NOMO-1 treated with dmso at 0.1 percent for 144 hours (cell line): ENCODE measurements around the gene TOLLIP.
A peak's percentile ranks its signal among the peaks of the same experiment; 100 is the strongest.
"Not testable (repeated sequence)": the region's sequence is repeated elsewhere in the genome, so short reads cannot be mapped to it uniquely, and the experiment has no call there.

Experiments
- DNase-seq: peaks from one replicate; lab custom pipeline; 2025; ENCODE audit not compliant: unreplicated experiment; lab: John Stamatoyannopoulos, UW

Gene TOLLIP

DNA sequence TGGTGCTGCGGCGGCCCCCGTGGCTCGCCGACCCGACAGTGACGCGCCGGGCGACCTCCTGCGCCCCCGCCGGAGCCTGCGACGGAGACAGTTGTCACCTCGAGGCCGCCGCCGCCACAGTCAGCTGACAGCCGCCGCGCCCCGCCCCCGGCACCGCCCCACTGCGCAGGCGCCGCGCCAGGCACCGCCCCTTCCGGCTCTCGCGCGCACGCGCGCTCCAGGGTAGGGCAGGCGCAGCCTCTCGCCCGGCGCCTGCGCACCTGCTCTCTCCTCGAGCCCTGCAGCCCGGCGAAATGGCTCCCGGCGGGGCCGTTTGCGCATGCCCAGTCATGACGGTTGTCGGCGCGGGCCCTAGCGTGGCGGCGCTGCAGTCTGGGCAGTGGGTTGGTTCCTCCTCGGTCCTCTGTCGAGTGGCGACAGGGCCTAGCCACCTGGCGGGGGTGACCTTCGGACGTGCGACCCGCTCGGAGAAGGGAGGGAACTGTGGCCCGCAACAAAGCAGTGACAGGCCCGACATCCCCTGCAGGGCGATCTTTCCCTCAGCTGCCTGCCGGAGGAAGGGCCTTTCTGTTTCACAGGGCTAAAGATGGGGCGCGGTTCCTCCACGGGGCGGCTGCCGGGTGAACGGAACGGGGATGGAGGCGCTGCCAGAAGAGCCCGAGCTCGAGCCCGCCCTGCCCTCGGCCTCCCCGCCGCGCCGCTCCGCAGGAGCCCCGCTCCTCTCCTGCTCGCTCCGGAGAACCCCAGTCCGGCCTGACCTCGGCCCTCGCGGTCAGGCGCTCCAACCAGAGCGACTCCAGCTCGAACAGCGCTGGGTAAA is at the start of gene TOLLIP:
Gene TOLLIP (minus strand): TSS at position 135 of the 820 bp plus-strand sequence. CDS start 134 bp downstream, at position 1.
- peak; percentile 87 for DNase-seq

DNA sequence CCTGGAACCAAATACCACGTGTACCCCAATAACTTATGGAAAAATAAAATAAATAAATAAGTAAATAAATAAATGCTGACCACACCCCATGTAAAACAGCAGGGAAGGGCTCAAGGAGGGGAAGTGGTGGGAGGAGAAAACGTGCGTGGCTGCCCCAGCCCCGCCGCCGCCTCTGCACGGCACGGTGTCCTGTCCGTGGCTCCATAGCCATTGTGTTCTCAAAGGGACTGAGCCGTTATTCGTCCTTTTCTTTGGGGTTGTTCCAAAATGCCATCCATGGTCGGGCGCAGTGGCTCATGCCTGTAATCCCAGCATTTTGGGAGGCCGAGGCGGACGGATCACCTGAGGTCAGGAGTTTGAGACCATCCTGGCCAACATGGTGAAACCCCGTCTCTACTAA is 49.5 kb upstream of the TOLLIP start:
- not testable (repeated sequence) for DNase-seq

DNA sequence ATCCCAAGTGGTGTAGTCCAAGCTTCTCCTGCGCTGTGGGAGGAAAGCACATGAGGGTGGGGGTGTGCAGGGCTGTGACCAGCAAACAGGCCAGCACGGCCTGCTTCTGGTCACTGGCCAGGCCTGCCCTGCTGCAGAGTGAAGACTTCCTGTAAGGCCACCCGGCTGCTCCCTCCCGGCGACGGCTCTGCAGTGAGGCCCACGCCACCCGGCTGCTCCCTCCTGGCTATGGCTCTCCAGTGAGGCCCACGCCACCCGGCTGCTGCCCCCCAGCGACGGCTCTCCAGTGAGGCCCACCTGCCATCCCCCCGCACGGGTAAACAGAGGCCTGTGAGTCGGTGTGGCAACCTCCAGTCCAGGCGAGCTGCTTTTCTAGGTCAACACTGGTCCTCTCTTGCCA is 48.9 kb upstream of the TOLLIP start:
- no peak for DNase-seq

DNA sequence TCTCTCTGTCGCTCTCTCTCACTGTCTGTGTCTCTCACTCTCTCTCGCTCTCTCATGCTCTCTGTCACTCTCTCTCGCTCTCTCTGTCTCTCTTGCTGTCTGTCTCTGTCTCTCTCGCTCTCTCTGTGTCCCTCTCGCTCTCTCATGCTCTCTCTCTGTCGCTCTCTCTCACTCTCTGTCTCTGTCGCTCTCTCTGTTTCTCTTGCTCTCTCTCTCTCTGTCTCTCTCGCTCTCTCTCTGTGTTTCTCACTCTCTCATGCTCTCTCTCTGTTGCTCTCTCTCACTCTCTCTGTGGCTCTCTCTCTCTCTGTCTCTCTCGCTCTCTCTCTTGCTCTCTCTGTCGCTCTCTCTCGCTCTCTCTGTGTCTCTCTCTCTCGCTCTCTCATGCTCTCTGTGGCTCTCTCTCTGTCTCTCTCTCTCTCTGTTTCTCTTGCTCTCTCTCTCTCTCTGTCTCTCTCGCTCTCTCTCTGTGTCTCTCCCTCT is 47.1 kb upstream of the TOLLIP start:
- DNase-seq = no peak

DNA sequence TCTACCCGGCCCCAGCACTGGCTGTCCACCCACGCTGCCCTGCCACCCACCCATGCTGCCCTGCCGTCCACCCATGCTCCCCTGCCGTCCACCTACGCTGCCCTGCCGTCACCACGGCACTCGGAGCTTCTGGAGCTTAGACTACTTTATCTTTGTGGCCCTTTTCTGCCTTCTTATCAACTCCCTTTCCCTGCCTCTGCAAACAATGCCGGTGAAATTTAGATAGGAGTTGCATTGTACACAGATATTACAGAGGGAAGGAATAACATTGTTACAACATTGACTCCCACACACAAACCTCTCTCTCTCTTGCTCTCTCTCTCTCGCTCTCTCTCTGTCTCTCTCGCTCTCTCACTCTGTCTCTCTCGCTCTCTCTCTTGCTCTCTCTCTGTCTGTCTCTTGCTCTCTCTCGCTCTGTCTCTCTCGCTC is 46.6 kb upstream of the TOLLIP start:
- DNase-seq = no peak

DNA sequence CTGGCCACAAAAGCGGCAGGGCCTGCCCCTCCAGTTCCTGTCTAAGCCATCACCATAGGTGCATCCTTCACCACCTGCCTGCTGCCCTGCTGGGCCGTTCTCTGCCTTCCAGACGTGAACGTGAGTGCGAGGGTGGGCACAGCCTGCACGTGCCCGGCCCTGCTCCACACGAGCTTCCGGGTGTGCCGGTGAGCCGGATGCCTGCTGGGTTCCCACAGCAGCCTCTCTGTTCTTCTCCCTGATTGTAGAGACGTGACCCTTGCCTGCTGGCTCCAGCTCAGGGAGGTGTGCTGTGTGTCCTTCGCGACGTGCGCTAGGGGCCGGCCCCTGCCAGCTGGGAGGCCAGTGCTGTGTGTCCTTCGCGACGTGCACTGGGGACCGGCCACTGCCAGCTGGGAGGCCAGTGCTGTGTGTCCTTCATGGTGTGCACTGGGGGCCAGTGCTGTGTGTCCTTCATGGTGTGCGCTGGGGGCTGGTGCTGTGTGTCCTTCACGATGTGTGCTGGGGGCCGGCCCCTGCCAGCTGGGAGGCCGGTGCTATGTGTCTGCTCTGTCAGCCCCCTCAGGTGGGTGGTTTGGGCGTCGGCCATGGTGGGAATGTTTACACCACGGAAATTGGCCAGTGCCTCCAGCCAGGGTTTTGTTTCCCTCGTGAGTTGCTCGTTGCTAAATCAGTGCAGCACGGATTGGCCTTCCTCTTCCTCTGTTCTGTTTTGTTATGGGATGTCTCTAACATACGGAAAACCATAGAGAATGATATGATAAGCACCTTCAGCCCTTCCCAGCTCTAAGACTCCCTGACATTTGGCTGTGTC is 44.9 kb upstream of the TOLLIP start:
- no peak for DNase-seq

DNA sequence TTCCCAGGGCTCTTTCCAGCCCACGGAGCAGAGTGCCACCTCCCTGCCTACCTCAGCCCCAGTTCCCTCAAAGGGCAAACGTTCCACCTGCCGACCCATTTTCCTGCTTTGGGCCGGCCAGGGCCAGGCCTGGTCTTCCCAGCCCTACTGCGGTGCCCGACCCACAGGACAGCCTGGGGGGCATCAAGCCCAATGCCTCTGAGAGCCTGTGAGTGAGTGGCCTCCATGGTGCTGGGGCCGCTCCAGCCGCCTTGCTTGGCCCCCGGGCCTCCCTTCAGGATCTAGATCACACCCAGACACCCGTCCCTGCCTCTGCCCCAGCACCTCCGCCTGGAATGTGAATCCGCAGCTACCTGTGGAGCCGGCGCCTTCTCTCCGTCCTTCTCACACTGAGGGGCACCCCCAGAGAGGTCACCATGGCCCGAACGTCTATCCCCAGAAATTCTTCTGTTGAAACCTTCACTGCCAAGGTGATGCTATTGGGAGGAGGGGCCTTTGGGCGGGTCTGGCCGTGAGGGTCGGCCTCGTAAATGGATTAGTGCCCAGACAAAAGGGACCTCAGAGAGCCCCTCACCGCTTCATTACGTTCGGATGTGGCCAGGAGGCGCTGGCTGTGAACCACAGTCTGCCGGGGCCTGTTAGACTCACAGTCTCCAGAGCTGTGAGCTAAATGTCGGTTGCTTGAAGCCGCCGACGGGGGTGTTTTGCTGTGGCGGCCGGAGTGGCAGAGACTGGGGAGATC is 44.1 kb upstream of the TOLLIP start:
- DNase-seq = no peak

DNA sequence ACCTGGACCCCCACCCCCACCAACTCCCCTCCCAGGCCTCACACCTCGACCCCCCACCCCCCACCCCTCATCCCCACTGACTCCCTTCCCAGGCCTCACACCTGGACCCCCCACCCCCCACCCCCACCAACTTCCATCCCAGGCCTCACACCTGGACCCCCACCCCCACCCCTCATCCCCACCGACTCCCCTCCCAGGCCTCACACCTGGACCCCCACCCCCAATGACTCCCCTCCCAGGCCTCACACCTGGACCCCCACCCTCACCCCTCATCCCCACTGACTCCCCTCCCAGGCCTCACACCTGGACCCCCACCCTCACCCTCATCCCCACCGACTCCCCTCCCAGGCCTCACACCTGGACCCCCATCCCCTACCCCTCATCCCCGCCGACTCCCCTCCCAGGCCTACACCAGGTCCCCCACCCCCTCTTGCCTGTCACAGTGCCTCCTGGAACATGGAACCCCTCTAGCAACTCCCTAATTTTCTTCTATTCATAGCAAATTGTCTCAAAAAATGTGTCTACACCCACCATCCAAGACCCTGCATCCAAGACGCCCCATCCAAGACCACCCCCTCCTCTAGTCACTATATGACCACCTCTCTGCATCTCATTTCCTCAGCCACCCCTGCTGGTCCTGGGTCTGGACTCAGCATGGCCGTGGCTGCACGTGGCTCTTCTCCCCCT is 43.4 kb upstream of the TOLLIP start:
- DNase-seq = no peak

DNA sequence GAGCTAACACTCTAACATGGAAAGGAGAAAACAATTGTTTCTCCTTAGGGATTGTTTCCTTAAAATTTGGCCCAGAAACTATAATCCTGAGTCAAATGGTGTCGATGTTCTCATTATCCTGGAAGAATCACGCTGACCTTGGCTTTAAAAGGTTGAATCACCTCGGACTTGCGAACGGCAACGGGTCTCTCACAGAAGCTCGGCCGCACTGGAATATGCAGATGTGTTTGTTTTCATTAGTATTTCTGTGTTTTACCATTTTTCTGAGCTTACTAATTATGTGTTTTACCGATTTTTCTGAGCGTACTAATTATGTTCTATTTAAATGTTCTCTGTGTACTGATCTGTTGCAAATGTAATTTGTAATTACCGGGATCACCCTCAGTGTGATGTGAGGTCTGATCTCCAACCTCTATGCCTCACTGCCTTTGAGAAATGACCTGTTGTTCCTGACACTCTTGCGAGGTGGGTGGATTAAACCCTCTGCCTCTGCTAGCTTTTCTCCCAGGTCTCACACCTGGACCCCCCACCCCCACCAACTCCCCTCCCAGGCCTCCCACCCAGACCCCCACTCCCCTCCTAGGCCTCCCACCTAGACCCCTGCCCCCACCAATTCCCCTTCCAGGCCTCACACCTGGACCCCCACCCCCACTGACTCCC is 42.0 kb upstream of the TOLLIP start:
- DNase-seq = no peak

DNA sequence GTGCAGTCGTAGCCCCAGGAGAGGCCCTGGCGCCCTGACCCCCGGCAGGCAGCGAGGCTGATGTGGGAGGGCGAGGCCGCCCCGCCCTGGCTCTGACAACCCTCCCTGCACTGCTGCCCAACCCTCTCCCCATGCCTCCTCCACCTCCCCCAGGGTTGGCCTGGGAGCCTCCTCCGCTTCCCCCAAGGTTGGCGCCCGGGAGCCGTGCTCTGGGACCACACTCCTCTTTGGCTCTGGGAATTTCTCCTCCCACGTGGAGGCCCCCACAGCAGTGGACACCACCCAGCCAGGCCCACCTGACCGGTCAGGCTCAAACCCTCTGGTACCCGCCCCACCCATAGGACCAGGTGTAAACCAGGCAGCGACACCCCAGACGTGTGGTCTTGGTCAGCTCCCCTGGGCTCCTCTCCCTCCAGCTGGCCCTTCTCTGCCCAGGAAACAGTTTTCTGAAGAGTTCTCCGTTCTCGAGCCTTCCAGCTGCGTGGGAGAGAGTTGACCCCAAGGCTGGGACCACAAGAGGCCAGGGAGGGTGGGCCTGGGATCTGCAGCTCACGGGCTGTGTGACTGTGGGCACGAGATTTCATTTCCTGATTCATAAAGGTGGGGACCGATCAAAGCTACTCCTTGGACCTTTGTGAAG is 40.8 kb upstream of the TOLLIP start:
- DNase-seq = no peak

DNA sequence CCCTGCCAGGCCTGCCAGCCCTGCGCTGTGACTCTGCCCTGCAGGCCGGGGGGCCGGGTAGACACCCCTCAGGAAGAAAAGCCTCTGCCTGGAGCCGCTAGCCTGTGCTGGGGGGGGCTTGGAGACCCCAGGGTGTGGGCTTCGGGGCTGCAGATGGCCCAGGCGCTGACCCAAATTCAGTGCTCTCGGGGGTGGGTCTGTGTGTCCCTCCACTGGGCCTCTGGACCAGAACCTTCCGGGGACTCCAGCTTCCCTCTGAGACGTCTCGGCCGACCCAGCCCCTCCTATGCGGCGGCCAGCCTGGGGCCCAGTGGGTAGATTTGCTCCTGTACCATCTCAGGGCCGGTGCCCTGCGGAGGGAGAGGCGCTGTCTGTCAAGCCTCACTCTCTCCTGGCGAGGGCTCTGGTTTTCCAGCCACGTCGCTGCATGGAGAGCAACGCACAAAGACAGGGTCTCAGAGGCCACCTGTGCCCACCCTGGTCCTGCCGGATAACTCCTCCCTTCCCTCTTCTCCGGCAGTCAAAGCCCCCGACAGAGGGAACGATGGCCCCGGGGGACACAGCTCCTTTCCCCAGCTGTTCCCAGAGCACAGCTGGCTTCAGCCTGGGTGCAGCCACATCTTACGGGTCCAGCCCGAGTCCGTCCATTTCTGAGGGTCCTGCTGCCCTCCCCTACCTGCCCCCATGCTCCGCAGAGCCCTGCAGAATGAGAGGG is 40.1 kb upstream of the TOLLIP start:
- DNase-seq = no peak

DNA sequence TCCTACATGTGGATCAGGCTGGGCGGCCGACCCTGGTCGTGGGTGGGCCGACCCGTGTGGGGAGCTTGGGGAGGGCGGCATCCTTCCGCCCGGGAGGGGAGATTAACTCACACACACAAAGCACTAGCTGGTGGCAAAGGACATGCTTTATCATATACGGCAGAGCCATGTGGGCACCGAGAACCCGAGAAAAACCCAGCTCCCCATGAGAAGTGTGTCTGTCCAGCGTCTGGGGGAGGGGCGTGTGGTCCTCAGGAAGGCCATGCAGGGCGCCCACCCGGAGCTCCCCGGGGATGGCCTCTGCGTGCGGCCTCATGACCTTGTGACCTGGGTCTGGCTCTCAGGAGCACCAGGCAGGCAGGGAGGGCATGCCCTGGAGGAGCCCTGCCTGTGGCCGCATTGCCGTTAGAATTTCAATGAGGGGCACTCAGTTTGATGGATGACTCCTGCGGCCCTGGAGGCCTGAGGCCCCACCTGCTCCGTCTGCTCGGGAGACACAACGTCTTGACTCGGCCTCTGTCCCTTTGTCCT is 39.4 kb upstream of the TOLLIP start:
- DNase-seq = no peak

DNA sequence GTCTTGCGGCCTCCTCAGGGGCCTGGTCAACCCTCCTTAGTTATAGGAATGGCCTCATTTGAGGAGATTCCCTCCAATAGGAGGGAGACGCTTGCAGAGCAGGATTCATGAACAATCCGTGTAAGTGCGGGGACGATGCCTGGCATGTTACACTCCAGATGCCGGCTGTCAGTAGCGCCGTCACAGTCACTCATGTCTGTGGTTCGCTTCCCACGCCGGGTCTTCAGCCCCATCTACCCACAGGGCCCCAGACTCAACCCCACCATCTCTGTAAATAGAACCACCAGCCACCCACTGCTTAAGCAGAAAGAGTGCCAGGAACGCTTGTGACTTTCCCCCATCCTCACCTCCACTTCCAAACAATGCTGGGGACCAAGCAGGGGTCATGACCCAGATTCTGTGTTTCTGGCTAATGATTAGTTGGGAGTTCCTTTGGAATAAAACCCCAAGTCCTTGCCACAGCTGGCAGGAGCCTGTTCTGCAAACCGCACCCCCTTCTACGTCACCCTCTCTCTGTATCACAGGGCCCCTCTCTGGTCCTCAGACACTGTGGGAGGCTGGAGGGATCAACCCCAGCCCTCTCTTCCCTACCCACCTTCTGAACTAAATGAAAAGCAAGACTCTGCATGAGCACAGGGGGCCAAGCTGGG is 38.8 kb upstream of the TOLLIP start:
- DNase-seq = no peak

DNA sequence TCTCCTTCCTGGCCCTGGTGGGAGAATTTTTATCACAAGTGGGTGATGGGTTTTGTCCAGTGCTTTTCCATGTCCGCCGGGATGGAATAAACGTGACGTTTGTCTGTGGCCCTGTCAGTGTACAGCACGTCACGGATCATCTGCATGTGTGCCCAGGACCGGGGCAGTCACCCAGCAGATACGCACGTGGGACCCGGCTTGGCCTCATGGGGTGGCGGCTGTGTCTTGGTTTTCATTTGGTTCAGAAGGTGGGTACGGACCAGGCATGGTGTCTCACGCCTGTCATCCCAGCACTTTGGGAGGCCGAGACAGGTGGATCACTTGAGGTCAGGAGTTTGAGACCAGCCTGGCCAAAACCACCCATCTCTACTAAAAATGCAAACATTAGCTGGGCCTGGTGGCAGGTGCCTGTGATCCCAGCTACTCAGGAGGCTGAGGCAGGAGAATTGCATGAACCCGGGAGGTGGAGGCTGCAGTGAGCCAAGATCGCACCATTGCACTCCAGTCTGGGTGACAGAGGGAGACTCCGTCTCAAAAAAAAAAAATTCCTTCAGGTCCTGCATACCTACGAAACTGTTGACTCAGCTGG is 38.1 kb upstream of the TOLLIP start:
- DNase-seq = not testable (repeated sequence)

DNA sequence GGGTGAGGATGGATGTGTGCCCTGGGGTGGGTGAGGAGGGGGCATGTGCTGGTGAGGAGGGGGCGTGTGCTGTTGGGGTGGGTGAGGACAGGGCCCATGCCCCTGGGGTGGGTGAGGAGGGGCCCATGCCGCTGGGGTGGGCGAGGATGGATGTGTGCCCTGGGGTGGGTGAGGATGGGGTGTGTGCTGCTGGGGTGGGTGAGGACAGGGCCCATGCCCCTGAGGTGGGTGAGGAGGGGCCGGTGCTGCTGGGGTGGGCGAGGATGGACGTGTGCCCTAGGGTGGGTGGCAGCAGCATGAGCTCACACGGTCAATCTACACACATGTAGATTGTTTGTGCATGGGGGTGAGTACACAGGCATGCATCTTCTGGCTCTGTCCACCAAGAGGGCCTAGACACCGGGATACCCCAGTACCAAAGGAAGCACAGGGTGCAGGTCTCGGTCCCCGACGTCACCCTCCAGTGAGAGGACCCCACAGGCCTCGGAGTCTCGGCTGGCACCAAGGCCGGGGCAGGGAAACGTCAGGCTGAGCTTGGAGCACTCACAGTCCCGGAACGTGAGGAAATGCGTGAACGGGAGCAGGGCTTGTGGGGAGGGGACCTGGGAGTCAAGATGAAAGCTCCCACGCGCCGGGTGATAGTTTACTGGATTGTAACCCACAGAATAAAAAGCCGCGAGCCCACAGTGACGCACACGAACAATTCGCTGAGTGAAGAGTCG is 37.4 kb upstream of the TOLLIP start:
- DNase-seq = no peak

DNA sequence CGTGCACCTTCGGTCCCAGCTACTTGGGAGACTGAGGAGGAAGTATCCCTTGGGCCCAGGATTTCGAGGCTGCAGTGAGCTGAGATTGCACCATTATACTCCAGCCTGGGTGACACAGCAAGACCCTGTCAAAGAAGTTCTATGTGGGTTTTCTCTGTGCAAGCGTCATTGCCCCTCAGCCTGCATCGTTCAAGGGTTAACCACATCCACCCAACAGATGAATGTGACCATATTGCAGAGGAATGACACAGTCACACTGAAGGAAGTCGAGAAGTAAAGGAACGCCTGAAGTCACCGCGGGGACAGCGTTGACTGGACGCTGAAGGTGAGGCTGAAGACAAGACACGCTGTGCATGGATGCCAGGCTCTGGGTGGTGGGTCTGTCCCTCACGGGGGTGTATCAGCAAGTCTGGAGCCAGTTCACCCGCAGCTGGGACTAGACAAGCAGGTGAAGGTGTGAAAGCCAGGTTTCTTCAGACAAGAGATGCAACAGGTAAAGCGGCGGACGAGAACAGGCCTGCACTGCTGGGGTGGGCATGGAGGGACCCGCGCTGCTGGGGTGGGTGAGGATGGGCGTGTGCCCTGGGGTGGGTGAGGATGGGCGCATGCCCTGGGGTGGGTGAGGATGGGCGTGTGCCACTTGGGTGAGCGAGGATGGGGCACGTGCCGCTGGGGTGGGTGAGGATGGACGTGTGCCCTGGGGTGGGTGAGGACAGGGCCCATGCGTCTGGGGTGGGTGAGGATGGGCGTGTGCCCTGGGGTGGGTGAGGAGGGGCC is 36.5 kb upstream of the TOLLIP start:
- DNase-seq = no peak
